Coronary artery (tissue), 2 donors: ENCODE data around the gene MOGAT2.

Experiments used
- DNase-seq: peaks from one replicate; pipeline ENCODE4 v3.0.0-alpha.2; 2017; ENCODE audit warnings: low spot score
- H3K27ac ChIP-seq, 2 donors: fragments of 200-600 bp; sonication (generic); one replicate each; pipeline ENCODE4 v1.5.1; 2016 to 2019
- H3K4me3 ChIP-seq: fragments of 200-600 bp; sonication (generic); 2 replicates; pipeline ENCODE4 v1.5.1; 2016; ENCODE audit warnings: mild to moderate bottlenecking, moderate library complexity
- CTCF ChIP-seq: fragments of 200-600 bp; sonication (generic); IDR thresholded peaks from one replicate; pipeline ENCODE4 v1.5.1; 2019; ENCODE audit warnings: antibody characterized with exemption

Gene MOGAT2

DNA sequence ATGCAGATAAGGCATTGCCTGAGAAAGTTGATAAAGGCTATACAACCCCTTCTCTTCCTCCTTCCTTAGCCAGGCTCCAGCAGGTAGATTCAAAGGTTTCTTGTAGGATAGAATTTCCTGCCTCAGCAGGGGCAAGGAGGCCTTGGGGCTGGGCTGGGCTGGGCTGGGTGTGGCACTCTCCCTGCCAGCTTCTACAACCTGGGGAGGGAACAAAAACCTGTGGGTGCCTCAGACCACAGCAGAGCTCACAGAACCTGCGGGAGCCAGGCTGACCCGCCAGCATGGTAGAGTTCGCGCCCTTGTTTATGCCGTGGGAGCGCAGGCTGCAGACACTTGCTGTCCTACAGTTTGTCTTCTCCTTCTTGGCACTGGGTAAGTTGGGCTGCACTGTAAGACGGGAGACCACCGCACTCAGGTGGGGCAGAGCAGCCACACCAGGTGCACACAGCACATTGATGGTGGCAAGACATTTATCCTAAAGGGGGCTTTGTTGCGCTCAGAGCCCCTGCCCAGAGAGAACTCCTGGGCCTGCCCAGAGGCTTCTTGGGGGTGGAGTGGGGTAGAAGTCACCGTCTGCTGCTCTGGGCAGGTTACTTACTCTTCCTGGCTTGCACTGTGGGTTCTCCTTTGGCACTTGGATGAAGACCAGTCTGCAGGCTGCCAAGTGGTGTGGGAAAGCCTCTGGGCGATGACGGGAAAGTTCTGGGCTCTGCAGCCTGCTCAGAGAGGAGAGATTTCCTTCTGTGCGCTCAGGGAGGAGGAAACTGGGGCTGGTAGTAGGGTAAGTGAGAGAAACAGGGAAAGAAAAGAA is at the start of gene MOGAT2:
TSS of gene MOGAT2 (plus strand) at position 231 of the 811 bp plus-strand sequence. CDS start at position 282, 51 bp downstream.
- no peak within 1 kb of the TSS for H3K4me3 ChIP-seq
- DNase-seq: peak; percentile 47
- TF ChIP-seq CTCF: no peak
- no peak within 1 kb of the TSS for H3K27ac ChIP-seq

GRCh38 chr11:75668451-75669297 is 49.0 kb upstream of the MOGAT2 start, which contains the start of gene MAP6:
Gene MAP6, minus strand, starts transcription at chr11:75669038. Its CDS starts 669 bp downstream, at chr11:75668369.
- Histone ChIP-seq H3K27ac (peak within 1 kb of the TSS; percentile 62 to 83), H3K4me3 (peak within 1 kb of the TSS; percentile 81)
- DNase-seq: no peak
- no peak for TF ChIP-seq CTCF

DNA sequence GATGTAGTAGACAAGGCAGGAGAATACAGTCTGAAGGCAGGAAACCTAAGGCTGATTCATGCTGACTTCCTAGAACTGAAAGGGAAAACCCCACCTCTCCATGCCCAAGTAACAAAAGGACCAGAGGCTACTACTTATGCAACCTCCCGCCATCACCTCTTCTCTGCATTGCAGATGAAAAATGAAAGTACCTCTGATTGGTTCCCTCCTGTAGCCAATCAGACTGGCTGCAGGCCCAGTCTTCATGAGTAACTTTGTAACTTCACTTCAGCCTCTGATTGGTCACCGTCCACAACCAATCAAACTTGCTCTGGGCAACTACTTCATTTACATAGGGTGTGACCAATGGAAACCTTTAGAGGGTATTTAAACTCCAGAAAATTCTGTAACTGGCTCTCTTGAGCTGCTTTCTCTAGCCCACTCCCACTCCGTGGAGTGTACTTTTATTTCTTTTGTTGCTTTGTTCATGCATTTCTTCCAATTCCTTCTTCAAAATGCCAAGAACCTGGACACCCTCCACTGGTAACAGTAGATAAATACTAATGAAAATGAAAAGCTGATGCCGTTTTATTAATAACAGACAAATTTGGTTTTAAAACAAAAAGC is 43.6 kb upstream of the MOGAT2 start:
- DNase-seq: no peak
- Histone ChIP-seq H3K27ac (no peak overlapping the region), H3K4me3 (no peak overlapping the region)
- no peak for TF ChIP-seq CTCF

- DNase-seq: no peak
- Histone ChIP-seq H3K4me3 (no peak overlapping the region), H3K27ac (no peak overlapping the region)
- TF ChIP-seq CTCF: no peak
These were observed 40.4 kb upstream of the MOGAT2 start for GRCh38 chr11:75677275-75677674.

GRCh38 chr11:75677909-75678308 is 39.7 kb upstream of the MOGAT2 start:
- H3K4me3 ChIP-seq: no peak overlapping the region
- H3K27ac ChIP-seq: no peak overlapping the region
- DNase-seq: no peak
- no peak for TF ChIP-seq CTCF

DNA sequence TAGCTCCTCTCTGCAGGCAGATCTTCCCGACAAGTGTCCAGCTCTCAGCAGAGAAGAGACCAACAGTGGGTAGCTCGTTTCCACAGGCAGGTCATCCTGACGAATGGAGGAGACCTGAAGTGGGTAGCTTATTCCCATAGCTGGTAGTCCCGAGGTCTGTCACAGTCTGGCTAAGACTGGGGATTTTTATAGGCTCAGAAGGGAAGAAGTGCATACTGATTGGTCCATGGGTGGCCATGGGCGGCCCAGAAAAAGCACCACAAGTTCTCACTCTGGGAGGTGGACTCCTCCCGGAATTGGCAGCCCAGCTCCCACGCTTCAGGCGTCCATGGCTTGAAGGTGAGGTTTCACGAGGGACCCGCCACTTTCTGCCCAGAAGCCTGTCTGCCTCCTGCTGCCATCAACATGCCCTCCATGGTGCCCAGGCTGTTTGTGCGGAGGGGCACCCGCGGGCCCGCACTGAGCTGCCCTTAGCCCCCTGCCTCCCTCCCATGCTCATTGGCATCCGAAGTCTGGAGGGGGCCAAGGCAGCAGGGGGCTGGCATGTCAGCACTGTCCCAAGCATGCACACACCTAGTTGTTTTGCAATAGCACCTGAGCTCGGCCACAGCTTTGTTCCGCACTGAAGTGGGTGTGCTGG is 38.9 kb upstream of the MOGAT2 start:
- Histone ChIP-seq H3K27ac (no peak overlapping the region), H3K4me3 (no peak overlapping the region)
- DNase-seq: no peak
- no peak for TF ChIP-seq CTCF
